Activated gamma-delta T cell (primary cell): ENCODE data around the gene HSD17B13.
"Not testable (repeated sequence)": the region's sequence is repeated elsewhere in the genome, so short reads cannot be mapped to it uniquely, and the experiment has no call there.

ENCODE experiments used
- DNase-seq: peaks from one replicate; lab custom pipeline; 2025; lab: John Stamatoyannopoulos, UW
- total RNA-seq, 2 donors: gene quantifications; one replicate each; lab custom pipeline; 2026; lab: John Stamatoyannopoulos, UW

The HSD17B13 gene
- 0.46 to 0.70 reads per million in 2 donors for total RNA-seq

GRCh38 chr4:87322754-87323153 is at the start of gene HSD17B13:
TSS of gene HSD17B13 (minus strand) at chr4:87322882. CDS start at chr4:87322841, 41 bp downstream.
- DNase-seq: no peak

GRCh38 chr4:87370068-87370467 is 47.4 kb upstream of the HSD17B13 start:
- no peak for DNase-seq

- DNase-seq: no peak
Observed at GRCh38 chr4:87366521-87367162, 44.0 kb upstream of the HSD17B13 start.

GRCh38 chr4:87365348-87365747 is 42.7 kb upstream of the HSD17B13 start:
- no peak for DNase-seq

GRCh38 chr4:87363552-87363951 is 40.9 kb upstream of the HSD17B13 start:
- DNase-seq: no peak

- DNase-seq: no peak
Observed at GRCh38 chr4:87360338-87360935, 37.8 kb upstream of the HSD17B13 start.

GRCh38 chr4:87359258-87359657 is 36.6 kb upstream of the HSD17B13 start:
- no peak for DNase-seq

- no peak for DNase-seq
Observed at GRCh38 chr4:87356832-87357526, 34.3 kb upstream of the HSD17B13 start.

GRCh38 chr4:87354168-87355102 is 31.8 kb upstream of the HSD17B13 start:
- no peak for DNase-seq

GRCh38 chr4:87353592-87353991 is 30.9 kb upstream of the HSD17B13 start:
- no peak for DNase-seq

- no peak for DNase-seq
Observed at GRCh38 chr4:87345139-87345538, 22.5 kb upstream of the HSD17B13 start.

GRCh38 chr4:87342872-87343271 is 20.2 kb upstream of the HSD17B13 start:
- no peak for DNase-seq

GRCh38 chr4:87341954-87342635 is 19.4 kb upstream of the HSD17B13 start:
- not testable (repeated sequence) for DNase-seq

- no peak for DNase-seq
Observed at GRCh38 chr4:87339440-87339839, 16.8 kb upstream of the HSD17B13 start.

GRCh38 chr4:87337361-87337760 is 14.7 kb upstream of the HSD17B13 start:
- no peak for DNase-seq

GRCh38 chr4:87333267-87333666 is 10.6 kb upstream of the HSD17B13 start:
- no peak for DNase-seq

- DNase-seq: no peak
Observed at GRCh38 chr4:87330761-87331160, 8.1 kb upstream of the HSD17B13 start.

- no peak for DNase-seq
Observed at GRCh38 chr4:87327136-87327535, 4.5 kb upstream of the HSD17B13 start.

GRCh38 chr4:87326460-87326859 is 3.8 kb upstream of the HSD17B13 start:
- no peak for DNase-seq

GRCh38 chr4:87321888-87322287 is 794 bp downstream of the HSD17B13 start:
- no peak for DNase-seq

- DNase-seq: no peak
Observed at GRCh38 chr4:87317527-87317926, 5.2 kb downstream of the HSD17B13 start.
